CD4-positive, alpha-beta T cell treated with Interleukin-4 for 1 hour (primary cell): ENCODE data around the gene SLC20A1.

Experiments used
- DNase-seq, 2 donors: peaks; one replicate each; pipeline ENCODE4 v3.0.0-alpha.2; 2020 to 2022

Gene SLC20A1

DNA sequence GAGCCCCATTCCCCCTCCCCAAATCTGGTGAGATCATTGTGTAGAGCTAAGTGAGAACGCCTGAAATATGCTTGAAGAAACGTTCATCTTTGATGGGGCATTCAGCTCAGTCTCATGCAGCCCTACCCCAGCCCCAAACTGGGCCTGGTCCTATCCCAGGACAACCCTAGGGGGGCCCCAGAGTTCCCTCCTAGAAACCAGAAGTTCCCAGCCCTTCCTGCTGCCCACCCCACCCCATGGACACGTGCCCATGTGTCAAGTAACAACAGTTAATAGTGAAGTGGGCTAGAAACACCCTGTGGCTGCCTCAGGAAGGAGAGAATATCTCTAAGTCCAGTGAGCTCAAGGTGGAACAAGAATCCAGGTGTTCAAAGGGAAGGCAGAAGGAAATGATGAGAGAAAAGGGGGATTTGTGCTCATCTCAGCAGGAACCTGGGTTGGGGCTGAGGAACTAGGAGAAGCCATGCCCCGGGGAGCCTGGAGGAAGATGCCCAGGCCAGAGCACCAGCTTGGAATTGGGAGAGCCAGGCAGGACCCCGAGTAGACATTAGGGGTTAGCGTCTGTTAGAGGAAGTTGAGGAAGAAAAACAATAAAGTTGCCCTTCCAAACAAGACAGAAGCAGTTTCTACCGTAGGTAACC lies 20.1 kb upstream of the SLC20A1 start:
- DNase-seq = no peak

DNA sequence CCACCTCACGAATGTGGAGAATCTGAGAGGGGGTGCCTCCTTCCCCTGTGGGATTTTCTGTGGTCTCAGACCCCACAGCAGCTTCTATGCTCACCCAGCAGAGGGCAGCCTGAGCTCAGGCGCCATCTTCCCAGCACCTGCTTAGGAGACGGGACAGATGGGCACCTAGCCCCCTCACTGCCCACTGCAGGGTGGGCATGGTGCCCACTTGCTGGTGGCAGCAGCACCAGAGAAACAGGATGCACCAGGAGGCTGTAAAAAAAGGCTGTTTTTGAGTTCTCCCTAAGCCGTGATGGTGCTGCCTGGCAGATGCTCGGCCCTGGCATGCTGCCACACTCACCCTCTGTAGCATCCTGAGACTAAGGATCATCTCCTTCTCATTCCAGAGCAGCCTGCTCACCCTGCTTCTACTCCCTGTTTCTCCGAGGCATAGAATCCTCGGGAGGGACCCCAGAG lies 19.1 kb upstream of the SLC20A1 start:
- DNase-seq = peak; percentile 69 to 74

- DNase-seq = peak in 1 of 2 donors; percentile 40
These were observed 18.4 kb upstream of the SLC20A1 start for GRCh38 chr2:112627060-112628040.

- DNase-seq = no peak
These were observed 16.5 kb upstream of the SLC20A1 start for GRCh38 chr2:112629224-112629623.

GRCh38 chr2:112629823-112630222 lies 15.9 kb upstream of the SLC20A1 start:
- no peak for DNase-seq

DNA sequence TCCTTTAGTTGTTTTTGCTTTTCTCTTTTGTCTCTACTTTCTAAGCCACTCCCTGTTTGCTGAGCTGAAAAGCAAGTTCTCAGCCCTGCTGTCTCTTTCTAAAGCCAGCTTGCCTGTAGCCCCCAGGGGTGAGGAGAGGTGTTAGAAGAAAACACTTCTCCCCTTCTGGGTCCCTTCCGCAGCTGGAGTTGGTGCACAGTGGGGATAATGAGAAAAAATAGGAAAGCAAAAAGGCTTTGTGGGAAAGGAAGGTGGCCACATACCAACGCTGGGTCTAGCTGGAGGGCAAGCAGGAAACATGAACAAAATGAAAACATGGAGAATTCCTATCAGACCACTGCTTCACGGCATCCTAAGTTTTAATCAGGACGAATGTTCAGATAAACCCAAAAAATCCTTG lies 15.5 kb upstream of the SLC20A1 start:
- DNase-seq = no peak

GRCh38 chr2:112633708-112634107 lies 12.0 kb upstream of the SLC20A1 start:
- no peak for DNase-seq

- DNase-seq = peak; percentile 23 to 33
These were observed 11.4 kb upstream of the SLC20A1 start for GRCh38 chr2:112634153-112634873.

DNA sequence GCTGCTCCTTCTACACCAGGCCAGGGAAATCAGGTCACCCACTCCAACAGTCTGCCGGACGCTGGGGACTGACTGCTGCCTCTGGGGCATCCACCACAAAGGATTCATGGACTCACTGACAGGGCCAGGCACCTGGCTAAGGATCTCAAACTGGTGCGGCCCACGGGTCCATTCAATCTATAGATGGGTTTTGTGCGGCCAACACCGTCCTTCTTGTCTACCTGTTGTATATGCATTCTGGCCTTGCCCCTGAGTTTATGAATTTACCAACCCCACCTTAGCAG lies 10.9 kb upstream of the SLC20A1 start:
- no peak for DNase-seq

DNA sequence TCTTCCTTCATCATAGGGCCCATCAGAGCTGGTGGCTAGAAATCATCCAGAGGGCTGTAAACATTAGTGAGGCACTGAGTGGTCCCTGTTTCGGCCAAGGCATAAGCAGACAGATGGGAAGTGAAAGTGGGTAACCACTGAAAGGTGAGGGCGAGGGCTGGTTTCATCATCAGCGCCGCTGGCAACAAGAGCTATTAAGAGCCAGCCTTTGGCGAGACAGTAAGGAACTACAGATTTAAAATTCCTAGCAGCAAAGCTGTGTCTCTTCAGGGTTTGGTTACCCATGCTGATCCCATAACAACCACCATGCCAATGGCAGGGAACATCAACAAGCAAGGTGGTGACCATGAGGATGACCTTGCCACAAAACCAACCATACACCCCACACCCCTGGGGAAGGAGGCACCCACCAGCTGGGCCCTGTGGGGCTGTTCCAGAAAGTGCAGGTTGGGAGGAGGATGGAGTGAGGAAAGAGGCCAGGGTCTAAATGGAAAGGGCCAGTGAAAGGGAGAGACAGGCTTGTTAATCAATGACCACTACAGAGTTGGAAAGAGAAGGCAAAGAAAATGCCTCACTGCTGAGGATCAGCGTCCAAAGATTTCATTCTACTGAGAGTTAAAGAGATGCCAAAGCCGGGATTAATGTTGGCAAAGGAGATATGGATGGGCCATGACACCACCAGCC lies 9.0 kb upstream of the SLC20A1 start:
- no peak for DNase-seq

DNA sequence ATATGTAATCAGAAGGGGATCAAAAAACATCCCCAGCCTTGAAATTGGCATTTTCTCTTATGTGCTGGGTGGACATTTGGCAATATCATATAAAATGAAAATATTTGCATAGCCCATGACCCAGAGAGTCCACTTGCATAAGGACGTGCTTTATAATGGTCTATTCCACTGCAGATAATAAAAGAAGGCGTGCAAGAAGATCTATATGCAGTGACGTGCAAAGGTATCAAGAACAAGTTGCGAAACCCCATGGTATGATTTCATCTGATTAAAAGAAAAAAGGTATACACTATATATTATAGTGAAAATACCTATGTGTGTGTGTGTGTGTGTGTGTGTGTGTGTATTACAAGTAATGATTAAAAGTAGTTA lies 8.5 kb upstream of the SLC20A1 start:
- DNase-seq = no peak

DNA sequence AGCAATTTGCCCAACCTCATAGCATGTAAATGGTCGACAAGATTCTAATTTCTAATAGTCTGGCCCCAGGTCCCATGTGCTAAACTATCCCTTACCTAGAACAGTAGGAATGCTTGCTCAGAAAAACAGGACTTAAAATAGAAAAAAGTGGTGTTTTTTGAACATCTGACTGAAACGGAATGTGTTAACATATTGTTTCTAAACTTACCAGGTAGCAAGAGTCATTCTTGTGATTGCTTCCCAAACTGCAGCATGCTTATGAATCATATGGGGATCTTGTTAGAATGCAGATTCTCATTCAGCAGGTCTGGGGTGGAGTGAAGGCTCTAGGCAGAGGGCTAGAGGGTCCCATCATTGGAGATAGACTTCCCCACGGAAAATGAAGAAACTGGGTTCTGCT lies 5.8 kb upstream of the SLC20A1 start:
- no peak for DNase-seq

- DNase-seq = no peak
These were observed 5.3 kb upstream of the SLC20A1 start for GRCh38 chr2:112640467-112640799.

DNA sequence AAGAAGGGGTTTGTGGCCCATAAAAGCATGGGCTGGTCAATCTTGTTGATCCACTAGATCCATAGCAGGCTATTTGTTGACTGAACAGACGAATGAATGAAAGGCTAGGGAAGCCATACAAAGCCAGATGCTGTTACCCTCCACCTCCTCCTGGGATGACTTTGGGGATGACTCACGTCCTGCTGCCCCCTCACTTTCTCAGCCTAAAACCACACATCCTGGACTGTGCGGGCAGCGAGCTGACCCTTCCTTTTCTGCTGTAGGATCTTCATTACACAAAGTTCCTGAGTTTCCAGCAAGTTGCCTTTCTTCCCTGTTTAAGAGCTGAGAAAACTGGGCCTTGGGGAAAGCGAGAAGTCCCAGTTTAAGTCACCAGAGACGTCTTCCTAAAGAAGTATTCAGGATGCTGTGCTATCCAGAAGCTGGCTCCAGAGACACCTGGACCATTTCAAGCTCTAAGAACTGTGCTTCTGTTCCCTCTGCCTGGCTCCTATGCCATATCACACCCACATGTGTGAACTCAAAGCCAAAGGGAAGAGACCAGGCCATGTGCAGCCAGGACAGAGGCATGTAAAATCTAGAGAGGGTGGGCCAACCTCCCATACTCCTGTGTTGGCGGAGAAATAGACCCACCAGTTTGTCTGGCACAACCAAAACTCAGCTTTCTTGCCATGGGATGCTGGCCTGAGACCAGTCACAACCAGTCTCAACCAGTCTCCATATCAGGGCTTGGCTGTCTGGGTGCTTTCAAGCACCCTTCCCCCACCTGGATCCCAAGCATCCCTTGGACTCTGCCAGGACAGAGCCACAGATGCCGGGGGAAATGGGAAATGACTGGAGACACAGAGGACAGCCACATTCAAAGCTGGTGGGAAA lies 4.7 kb upstream of the SLC20A1 start:
- DNase-seq = no peak

DNA sequence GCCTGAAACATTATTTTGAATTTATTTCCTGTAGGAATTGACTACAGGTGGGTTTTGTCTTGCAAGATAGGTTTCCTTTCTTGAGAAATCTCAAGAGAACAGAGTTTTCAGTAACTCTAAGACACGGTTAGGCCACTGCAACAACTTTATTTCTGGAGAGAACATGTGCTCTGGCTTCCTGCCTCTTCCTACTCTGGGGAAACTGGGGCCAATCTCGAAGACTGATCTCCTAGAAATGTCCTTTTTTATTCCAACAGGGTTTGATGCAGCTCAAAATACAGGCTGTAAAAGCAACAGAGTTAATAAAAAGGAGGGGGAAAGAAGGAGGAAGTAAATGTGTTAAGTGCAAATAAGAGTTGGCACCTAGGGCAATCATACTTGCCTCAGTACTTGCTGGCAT lies 4.0 kb upstream of the SLC20A1 start:
- DNase-seq = no peak

GRCh38 chr2:112642561-112642960 lies 3.2 kb upstream of the SLC20A1 start:
- DNase-seq = no peak

DNA sequence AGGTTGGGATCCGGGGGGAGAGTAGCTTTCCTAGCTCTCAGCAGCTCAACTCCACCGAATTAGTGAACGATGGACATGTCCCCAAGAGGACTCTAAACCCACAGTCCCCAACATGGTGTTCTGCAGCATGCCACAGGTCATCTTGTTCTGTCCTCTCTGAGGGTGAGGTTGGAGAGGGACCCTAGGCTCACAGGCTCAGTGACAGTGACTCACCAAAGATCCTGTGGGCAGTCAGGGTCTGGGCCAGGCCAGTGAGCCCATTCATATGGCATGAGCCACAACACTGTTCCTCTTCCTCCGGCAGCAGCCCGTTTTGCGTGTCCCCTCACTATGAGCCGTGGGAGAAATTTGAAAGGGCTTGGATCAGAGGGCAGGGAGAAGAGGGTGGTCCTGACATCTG lies 2.8 kb upstream of the SLC20A1 start:
- no peak for DNase-seq

DNA sequence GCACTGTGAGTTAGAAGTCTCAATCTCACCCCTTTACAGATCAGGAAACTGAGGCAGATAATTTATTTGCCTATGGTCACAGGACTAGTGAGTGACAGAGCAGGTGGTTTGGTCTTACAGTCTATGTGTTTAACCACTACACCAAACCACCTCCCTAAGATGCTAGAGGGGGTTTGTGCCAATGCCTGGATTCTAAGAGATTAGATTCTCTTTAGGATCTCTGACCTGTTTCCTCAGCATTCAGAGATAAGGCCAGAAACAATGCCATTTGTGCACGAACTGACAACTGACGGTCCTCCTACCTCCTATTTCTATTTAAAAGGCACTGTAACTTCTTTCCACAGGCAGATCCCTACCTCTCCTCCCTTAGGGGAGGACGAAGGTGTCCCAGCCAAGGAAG lies 2.3 kb upstream of the SLC20A1 start:
- no peak for DNase-seq

DNA sequence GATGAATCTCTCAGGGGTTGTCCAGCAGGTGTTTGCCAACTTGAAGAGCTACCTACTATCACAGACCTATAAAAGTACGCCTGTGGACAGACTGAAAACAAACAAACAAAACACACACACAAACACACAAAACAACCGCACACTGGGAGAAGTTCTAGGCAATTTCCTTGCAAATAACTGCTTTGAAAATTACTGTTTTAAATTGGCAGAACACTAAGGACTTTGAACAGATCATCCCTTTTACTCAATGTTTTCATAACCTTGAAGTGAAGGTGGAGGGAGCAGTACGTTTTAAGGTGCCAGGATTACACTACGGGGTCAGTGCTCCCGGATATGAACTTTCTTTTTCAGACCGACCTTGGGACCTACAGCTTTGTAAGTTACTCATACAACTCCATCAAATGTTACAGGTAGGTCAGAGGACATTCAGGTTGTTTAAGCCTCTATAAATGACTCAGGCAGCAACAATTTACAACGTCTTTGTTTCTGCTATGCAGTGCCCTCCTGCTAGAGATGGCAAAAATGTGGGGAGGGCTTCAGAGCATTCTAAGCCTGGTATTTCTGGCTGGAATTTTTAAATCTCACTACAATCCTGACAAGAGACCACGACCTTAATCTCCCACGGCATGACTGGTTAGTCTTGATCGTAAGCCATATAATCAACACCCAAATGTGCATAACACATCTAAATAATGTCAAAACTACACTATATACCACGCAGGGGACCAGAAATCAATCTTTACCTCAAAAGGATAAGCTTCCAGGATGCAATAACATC lies 1.4 kb upstream of the SLC20A1 start:
- no peak for DNase-seq

- DNase-seq = no peak
These were observed 818 bp upstream of the SLC20A1 start for GRCh38 chr2:112644933-112645309.

DNA sequence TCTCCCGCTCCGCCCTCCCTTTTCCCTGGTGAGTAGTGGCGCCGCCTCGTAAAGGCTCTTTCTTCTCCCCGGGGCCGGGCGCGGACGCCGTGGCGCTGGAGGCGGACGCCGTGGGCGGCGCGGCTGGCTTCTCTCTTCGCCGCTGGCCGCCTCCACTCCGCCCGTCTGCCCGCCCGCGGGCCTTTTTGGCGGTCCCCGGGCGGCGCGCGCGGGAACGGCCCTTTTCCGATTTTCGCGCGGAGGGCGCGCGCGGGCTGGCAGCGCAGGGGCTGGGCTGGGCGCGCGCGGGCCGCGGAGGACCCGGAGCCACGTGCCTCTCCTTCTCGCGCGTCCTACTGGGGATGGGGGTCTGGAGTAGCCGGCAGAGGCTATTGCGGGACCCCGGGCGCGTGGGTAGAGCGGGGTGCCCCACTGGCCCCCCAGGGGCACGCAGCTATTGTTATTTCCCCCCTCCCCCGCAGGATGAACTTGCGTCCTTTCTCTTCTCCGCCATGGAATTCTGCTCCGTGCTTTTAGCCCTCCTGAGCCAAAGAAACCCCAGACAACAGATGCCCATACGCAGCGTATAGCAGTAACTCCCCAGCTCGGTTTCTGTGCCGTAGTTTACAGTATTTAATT lies 472 bp downstream of the SLC20A1 start:
- no peak for DNase-seq
